ENCODE results near the gene KRTAP1-1. TPM values are rescaled to one million over a fixed set of nuclear protein-coding genes. Genes with fewer than 3 reads are reported as not detected.
"Not testable (repeated sequence)": the region's sequence is repeated elsewhere in the genome, so short reads cannot be mapped to it uniquely, and the experiment has no call there.

KRTAP1-1 gene
- polyA plus RNA-seq (ENCODE audit: insufficient read depth in 1 of 5, insufficient read length in 5 of 5, low replicate concordance in 1 of 5), result not detected
- long read RNA-seq, donor 1, result 0 reads
- long read RNA-seq, donor 2, result 0 reads
- long read RNA-seq, donor 3, result 0 reads
- long read RNA-seq, donor 4, result 0 reads
- long read RNA-seq, donor 5, result 0 reads
- long read RNA-seq, donor 6, result 0 reads
- long read RNA-seq, donor 7, result 0 reads
- long read RNA-seq, donor 8, result 0 reads

GRCh38 chr17:41040783-41041571, at the start of gene KRTAP1-1:
Gene KRTAP1-1, minus strand, starts transcription at chr17:41041450. Its CDS starts 53 bp downstream, at chr17:41041397.
- not testable (repeated sequence) for DNase-seq

- not testable (repeated sequence) for DNase-seq
Measured at GRCh38 chr17:41088760-41089352, 47.6 kb upstream of the KRTAP1-1 start.

- not testable (repeated sequence) for DNase-seq
Measured at GRCh38 chr17:41084100-41084856, 43.0 kb upstream of the KRTAP1-1 start, which contains the start of gene KRTAP4-7. Gene KRTAP4-7, plus strand, starts transcription at chr17:41084150. Its CDS starts 57 bp downstream, at chr17:41084207.

GRCh38 chr17:41083427-41083826, 42.2 kb upstream of the KRTAP1-1 start:
- DNase-seq, result not testable (repeated sequence)

- DNase-seq, result no peak
Measured at GRCh38 chr17:41082626-41083025, 41.4 kb upstream of the KRTAP1-1 start.

- no peak for DNase-seq
Measured at GRCh38 chr17:41076788-41077187, 35.5 kb upstream of the KRTAP1-1 start.

GRCh38 chr17:41073676-41074075, 32.4 kb upstream of the KRTAP1-1 start:
- DNase-seq, result no peak

- no peak for DNase-seq
Measured at GRCh38 chr17:41071606-41072360, 30.5 kb upstream of the KRTAP1-1 start.

- no peak for DNase-seq
Measured at GRCh38 chr17:41069031-41069430, 27.8 kb upstream of the KRTAP1-1 start.

- no peak for DNase-seq
Measured at GRCh38 chr17:41067281-41067680, 26.0 kb upstream of the KRTAP1-1 start.

GRCh38 chr17:41065829-41066624, 24.8 kb upstream of the KRTAP1-1 start, which contains the start of gene KRTAP2-4:
Gene KRTAP2-4, minus strand, starts transcription at chr17:41065879. Its CDS starts 34 bp downstream, at chr17:41065845.
- no peak for DNase-seq

- not testable (repeated sequence) for DNase-seq
Measured at GRCh38 chr17:41065016-41065689, 23.9 kb upstream of the KRTAP1-1 start.

GRCh38 chr17:41064301-41064700, 23.1 kb upstream of the KRTAP1-1 start:
- DNase-seq, result no peak

GRCh38 chr17:41063449-41063848, 22.2 kb upstream of the KRTAP1-1 start:
- DNase-seq, result no peak

- no peak for DNase-seq
Measured at GRCh38 chr17:41061964-41062363, 20.7 kb upstream of the KRTAP1-1 start.

GRCh38 chr17:41060052-41060604, 18.9 kb upstream of the KRTAP1-1 start, which contains the start of gene KRTAP2-3:
Gene KRTAP2-3, minus strand, starts transcription at chr17:41060114. Its CDS starts 64 bp downstream, at chr17:41060050.
- DNase-seq, result no peak

- DNase-seq, result not testable (repeated sequence)
Measured at GRCh38 chr17:41059276-41060051, 18.2 kb upstream of the KRTAP1-1 start.

GRCh38 chr17:41058741-41059140, 17.5 kb upstream of the KRTAP1-1 start:
- DNase-seq, result no peak
